GM18867 (cell line): Measurements from ENCODE around the gene PPTC7.
"Not testable (repeated sequence)": the region's sequence is repeated elsewhere in the genome, so short reads cannot be mapped to it uniquely, and the experiment has no call there.

Experiments
- ATAC-seq: cut with Tn5 transposase; IDR thresholded peaks from one replicate; pipeline ENCODE4 v1.9.1; 2021; ENCODE audit warnings: mild to moderate bottlenecking, moderate library complexity; ENCODE audit not compliant: unreplicated experiment

PPTC7 gene

DNA sequence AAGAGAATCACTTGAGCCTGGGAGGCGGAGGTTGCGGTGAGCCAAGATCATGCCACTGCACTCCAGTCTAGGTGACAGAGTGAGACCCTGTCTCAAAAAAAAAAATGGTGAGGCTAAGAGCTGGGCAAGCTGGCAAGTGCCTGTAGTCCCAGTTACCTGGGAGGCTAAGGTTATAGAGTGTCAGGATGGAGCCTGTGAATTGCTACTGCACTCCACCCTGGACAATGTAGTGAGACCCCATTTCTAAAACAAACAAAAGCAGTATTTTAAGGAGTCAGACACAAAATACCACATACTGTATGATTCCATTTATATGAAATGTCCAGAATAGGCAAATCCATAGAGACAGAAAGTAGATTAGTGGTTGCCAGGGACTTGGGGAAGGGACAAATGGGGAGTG, 4.0 kb upstream of the PPTC7 start:
- ATAC-seq = not testable (repeated sequence)

DNA sequence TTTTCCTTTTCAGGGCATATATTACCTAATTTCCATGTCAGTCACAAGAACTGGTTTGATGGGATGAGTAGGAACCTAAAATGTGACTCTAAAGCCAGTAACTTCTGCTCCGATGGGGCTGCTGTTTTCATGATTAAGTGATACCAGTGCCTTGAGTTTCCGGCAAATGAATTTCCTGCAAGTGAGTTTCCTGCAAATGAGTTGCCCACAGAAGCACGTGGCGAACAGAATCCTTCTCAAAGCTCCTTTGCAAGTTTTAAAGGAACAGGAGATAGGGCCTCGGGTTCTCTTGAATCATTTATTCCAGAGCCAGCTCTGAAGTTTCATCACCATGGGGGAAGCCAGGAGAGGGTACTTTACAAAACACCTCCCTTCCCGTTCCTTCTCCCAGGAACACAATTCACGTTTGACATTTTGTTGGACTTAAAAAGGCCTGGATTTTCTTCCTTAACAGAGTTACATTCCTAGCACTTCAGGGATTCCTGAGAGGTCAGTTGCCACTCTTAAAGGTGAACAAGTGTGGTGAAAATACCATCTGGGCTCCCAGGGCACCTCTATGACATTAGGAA, 2.2 kb upstream of the PPTC7 start:
- ATAC-seq = no peak

DNA sequence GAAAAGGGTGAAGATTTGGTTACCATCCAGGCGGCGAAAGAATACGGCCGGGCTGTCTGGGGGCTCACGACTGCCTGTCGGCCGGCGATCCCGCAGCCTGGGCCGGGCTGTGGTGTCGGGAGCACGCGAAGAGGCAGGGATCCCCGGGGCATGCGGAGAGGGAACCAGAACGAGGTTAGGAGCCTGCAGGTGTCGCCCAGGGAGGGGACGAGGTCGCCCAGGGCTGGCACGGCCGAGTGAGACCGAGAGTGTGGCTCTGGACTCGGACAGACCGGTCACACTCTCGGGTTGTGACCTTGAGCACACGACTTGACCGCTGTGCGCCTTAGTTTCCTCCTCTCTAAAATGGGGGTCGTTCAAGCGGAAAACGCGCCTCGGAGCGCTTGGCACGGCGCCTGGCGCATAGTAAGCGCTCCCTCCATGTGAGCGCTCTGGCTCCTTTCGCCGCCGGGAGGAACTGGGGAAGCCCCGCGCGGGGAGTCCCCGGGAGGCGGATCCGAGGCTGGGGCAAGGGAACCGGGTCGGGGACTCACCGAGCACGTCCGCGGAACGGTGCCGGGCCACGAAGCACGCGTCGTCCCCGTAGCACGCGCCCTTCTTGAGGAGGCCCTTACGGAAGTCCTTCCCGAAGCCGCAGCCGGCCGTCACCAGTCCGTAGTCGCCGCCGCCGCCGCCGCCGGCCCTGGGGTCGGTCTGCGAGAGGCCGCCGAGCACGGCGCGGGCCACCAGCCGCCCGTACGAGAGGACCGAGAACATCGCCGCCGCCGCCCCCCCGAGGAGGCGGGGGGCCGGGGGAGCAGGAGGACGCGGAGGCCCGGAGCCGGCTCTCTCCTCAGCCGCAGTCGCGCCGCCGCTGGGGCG, 612 bp downstream of the PPTC7 start:
- peak; percentile 35 for ATAC-seq

DNA sequence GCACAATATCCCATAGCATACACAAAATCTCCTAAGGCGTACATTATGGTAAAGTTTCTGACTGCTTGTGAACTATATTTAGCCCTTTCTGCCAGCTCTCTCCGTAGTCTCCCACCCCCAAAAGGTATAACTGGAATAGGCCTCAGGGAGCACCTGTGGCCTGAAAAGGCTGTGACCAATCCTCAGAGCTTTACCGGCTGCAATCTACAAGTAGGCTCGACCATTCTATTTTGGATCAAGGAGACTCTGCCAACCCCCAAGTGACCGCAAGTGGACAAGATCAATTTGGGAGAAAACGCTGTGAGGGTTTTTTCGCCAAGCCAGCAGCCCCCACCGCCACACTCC, 1.2 kb downstream of the PPTC7 start:
- no peak for ATAC-seq

DNA sequence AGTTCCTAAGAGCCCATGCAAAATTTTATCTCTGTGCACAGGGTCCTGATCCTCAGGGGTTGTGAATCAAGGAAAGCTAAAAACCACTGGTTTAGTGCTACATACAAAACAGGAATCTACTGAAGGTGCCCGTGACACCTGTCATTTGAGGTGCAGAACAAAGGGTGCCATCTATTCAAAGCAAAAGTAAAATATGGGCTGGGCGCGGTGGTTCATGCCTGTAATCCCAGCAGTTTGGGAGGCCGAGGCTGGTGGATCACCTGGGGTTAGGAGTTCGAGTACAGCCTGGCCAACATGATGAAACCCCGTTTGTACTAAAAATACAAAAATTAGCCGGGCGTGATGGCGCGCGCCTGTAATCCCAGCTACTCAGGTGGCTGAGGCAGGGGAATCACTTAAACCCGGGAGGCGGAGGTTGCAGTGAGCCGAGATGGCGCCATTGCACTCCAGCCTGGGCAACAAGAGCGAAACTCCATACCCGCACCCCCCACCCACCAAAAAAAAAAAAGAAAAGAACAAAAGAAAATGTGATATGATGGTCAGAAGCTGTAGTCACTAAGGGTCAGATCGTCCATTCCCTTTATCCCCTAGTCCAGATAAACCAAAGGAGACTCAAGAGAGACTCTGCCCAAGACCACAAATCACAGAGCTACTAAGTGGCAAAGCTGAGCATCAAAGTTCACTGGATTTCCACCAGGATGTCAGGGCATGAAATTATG, 3.4 kb downstream of the PPTC7 start:
- ATAC-seq = no peak

DNA sequence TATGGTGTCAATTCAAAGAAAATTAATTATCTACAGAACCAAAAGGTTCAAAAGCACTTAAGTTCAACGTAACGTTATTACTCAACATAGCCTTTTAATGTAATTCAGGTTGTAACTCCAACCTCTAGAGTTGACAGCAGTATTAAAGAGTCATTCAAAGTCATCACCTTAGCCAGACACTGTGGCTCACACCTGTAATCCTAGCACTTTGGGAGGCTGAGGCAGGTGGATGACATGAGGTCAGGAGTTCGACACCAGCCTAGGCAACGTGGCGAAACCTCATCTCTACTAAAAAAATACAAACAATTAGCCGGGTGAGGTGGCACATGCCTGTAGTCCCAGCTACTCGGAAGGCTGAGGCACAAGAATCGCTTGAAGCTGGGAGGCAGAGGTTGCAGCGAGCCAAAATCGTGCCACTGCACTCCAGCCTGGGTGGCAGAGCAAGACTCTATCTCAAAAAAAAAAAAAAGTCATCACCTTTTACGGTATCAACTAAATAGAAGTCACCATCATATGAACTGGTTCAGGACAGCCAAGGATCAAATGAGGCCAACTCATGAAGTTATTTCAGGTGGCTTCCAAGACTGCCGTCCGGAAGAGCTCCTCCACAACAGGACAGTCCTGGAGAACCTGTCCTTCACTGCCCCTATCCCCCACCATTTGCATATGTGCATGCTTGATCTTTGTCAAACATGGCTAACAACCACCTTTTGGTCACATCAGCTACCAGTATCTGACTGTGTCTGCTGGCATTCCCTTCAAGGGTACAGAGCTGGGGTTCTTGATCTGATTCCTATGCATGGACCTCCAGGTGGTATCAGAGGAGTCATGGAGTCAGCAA, 4.2 kb downstream of the PPTC7 start:
- ATAC-seq = no peak

DNA sequence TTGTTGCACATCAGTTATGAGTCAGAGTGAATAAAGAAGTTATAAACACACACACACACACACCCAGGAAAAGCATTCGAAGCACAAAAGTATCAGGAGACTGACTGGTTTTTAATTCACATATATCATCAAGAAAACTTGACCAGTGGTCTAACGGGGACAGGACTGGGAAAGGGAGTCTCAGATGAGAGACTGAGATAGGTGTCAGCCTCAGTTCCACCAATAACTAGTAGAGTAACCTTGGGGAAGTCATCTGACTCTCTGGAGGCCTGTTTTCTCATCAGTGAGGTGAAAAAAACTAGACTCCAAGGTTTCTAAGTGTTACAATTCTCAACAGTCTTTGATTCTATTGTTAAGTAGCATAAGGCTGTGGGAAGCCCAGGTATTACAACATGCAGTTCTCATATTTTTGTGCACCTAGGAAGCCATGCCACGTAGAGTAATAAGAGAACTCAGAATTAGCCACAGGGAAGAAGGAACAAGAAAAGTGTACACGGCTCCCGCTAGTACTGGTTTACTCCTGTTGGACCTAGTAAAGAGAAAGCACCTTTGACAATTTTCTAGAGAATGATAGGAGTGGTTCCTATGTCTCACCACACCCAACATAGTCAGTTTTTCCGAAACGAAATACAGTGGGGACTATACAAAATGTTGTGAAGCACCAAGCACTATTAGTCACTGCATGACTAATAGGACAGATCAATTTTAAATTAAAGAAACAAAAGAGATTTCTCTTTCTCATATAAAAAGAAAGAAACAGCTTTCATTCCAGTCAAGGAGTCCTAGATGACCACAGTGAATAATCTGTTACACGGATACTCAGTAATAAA, 5.0 kb downstream of the PPTC7 start:
- peak; percentile 31 for ATAC-seq

DNA sequence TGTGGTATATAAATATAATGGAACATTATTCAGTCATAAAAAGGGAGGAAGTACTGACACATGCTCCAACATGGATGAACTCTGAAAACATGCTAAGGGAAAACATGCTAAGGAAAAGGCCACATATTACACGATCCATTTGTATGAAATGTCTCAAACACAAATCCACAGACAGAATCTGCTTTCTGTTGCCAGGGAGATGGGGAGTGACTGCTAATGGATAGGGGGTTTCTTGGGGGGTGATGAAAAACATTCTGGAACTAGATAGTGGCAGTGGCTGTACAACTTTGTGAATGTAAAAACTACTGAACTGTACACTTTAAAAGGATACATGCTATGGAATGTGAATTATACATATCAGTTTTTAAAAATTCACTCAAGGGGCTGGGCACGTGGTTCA, 6.6 kb downstream of the PPTC7 start:
- no peak for ATAC-seq

DNA sequence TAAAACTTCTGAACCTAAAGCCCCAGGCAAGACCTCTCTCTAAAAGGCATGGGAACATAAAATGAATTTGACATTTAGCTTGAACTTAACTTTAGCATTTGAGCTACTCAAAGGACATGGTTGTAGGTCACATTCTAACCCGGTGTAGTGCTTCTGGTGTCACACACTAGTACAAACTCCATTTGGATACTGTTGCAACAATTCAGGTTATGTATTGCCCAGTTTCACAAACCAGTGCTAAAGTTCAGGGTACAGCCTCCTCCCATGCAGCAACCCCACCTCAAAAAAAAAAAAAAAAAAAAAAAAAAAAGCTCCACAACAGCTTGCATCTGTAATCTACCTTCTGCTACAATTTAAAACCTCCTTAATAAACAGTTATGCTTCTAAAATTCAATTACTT, 7.8 kb downstream of the PPTC7 start:
- no peak for ATAC-seq

DNA sequence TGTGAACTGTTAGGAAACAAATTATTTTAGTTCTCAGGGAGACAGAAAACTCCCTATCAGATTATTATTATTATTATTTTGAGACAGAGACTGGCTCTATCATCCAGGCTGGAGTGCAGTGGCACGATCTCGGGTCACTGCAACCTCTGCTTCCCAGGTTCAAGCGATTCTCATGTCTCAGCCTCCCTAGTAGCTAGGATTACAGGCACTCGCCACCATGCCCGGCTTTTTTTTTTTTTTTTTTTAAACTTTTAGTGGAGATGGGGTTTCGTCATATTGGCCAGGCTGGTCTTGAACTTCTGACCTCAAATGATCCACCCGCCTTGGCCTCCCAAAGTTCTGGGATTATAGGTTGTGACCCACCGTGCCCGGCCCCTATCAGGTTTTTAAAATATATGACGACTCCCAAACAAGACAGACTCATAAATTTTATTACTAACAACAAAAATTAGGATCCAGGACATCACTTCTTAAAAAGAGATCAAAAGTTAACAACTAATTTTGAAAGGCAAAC, 8.3 kb downstream of the PPTC7 start:
- ATAC-seq = not testable (repeated sequence)

DNA sequence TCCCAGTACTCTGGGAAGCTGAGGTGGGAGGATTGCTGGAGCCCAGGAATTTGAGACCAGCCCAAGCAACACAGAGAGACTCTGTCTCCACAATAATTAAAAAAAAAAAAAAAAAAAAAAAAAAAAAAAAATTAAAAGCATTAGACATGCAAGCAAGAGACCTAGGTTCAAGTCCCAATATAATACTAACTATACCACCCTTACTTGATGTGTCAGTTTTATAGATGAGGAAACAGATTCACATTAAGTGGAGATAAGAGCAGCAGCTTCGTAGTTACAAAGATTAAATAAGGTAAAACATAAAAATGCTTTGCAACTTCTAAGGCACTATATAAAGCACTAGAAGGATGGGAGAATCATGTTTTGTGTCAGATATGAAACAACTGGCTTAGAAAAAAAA, 9.1 kb downstream of the PPTC7 start:
- no peak for ATAC-seq

DNA sequence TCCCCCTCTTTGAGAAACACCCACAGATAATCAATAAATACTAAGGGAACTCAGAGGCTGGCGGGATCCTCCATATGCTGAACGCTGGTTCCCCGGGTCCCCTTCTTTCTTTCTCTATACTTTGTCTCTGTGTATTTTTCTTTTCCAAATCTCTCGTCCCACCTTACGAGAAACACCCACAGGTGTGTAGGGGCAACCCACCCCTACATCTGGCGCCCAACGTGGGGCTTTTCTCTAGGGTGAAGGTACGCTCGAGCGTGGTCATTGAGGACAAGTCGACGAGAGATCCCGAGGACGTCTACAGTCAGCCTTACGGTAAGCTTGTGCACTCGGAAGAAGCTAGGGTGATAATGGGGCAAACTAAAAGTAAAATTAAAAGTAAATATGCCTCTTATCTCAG, 12.3 kb downstream of the PPTC7 start:
- not testable (repeated sequence) for ATAC-seq

DNA sequence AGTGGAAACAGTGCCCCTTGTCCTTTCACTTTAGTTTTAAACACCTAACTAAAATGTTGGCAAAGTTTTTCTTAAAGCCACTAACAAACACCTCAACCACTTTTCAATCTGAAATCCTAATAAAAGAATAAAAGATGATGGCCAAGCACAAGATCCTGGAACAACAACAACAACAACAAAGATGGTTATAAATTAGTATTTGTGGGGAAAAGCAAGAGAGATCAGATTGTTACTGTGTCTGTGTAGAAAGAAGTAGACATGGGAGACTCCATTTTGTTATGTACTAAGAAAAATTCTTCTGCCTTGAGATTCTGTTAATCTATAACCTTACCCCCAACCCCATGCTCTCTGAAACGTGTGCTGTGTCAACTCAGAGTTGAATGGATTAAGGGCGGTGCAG, 13.3 kb downstream of the PPTC7 start:
- ATAC-seq = not testable (repeated sequence)

DNA sequence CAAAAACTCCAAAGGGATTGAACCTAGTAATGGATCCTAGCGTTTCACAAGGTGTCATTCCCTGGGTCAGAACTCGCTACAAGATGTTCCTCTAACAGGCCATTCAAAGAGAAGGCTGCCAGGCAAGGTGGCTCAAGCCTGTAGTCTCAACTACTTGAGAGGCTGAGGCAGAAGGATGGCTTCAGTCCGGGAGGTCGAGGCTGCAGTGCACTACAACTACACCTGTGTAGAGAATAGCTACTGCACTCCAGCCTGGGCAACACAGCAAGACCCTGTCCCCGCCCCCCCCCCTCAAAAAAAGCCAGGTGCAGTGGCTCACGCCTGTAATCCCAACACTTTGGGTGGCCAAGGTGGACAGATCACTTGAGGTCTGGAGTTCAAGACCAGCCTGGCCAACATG, 14.4 kb downstream of the PPTC7 start:
- no peak for ATAC-seq

DNA sequence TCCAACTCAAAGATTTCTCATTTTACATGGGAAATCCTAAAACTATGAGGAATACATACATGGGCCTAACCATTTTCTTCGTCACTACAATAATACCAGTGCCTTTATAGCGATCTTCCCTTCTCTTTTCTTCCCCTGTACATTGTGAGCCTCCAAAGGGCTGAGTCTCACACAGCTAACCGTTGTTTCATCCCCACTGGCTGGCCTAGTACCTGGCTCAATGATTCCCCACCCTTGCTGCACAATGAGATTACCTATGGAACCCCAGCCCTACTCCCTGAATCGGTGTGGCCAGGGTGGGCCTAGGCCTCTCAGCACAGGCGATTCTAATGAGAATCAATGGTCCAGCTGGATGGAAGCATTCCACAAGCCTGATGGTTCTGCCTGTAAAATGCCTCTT, 16.1 kb downstream of the PPTC7 start:
- ATAC-seq = no peak

DNA sequence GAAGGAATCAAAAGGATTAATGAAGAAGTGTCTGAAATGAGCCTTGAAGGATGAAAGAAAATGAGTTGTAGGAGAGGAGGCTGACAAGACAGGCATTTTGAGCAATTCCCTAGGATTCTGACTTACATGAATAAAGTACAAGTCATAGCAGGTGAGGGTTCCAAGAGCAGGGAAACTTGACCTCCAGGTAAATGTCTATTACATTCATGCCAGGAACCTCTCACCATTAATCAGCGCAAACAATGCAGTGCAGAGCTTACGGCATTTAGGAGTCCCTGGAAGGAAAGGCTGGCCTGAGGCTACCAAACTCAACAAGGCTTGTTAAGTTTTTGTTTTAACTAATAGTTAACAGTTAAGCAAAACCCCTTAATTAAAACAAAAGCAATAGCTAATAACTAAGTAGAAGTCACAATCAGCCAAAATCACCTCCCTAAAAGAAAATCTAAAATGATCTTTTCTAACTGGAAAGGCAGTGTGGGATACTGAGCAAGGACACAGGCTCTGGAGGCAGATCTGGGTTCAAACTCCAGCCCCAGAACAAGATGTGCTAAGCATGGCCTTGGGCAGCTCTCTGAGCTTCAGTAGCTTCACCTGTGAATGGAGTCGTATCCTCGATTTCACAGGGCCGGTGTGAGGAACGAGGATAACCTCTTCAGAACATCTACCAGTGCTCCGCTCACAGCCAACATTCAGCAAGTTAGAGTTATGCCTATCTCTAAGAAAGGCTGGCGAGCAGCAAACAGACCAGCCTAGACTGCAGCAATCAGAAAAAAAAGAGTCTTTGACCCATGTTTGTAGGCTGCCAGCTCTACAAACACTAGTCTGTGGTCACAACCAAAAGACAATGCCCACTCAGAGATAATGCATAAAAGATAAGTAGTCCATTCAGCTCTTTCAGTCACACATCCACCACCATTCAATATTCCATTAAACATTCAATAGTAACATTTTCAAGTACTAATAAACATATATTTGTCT, 16.9 kb downstream of the PPTC7 start:
- ATAC-seq = no peak

DNA sequence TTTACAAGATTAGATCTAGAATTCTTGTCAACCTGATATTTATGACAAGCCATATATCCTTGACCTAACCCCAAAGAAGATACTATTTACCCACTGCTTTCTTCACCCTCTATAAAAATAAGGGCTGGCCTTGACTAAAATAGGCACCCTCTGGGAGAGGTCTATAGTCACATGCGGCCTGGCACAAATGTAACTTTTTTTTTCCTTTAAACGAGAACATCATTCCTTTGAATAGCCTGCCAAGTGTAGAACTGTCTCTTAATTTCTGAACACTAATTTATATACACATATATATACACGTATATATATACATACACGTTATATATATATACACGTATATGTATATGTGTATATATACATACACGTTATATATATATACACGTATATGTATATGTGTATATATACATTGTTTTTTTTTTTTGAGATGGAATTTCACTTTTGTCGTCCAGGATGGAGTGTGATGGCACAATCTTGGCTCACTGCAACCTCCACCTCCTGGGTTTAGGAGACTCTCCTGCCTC, 18.6 kb downstream of the PPTC7 start:
- no peak for ATAC-seq

DNA sequence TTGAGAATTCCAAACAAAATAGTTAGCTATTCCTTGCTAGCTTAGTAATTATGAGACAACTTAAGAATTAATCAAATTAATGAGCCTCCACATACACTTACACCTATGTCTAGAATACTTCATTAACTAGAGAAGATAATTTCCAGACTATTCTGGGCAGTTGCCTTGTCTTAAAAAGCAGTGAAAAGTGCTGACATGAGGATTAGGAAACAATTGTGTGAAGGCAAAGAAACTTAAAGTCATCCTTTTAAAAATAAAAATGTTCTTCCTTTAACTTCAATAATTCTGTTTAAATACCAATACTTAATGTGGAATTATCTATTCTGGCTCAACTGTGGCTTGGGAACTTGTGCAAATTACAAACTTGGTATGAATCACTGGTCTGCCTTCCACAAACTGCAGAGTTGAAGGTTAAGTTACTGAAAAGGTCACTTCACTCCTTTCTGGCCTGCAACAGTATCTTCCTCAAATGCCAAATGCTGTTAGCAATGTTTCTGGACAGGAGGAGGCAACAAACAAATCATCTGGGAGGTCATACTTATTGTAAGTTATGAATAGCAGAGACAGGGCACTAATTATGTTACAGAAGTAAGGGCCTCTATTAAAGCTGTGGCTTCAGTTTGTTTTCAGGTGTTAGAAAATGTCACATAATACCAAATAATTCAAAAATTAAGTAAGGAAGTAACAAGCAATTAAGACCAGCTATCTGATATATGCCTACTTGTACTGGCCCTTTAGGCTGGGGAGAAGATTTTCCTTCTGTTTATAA, 19.2 kb downstream of the PPTC7 start:
- ATAC-seq = no peak
